HG02623 (cell line): ENCODE measurements around the gene SMC1A.

Experiments used
- ATAC-seq: cut with Tn5 transposase; IDR thresholded peaks from one replicate; pipeline ENCODE4 v1.9.1; 2021; ENCODE audit warnings: moderate library complexity; ENCODE audit not compliant: unreplicated experiment

The SMC1A gene

DNA sequence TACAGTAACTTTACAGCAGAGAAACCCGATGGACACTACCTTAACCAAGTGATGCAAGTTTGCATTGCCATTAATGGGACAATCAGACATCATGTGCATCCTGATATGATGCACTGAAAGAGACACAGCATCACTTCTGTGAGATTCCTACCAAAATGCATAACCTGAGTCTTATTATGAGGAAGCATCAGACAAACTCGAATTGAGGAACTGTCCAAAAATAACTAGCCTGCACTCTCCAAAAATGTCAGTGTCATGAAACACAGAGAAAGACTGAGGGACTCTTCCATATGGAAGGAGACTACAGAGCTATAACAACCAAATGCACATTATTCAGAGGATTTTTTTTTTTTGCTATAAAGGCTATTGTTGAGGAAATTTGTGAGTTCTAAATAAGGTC lies 74.5 kb downstream of the SMC1A start:
- ATAC-seq = no peak

DNA sequence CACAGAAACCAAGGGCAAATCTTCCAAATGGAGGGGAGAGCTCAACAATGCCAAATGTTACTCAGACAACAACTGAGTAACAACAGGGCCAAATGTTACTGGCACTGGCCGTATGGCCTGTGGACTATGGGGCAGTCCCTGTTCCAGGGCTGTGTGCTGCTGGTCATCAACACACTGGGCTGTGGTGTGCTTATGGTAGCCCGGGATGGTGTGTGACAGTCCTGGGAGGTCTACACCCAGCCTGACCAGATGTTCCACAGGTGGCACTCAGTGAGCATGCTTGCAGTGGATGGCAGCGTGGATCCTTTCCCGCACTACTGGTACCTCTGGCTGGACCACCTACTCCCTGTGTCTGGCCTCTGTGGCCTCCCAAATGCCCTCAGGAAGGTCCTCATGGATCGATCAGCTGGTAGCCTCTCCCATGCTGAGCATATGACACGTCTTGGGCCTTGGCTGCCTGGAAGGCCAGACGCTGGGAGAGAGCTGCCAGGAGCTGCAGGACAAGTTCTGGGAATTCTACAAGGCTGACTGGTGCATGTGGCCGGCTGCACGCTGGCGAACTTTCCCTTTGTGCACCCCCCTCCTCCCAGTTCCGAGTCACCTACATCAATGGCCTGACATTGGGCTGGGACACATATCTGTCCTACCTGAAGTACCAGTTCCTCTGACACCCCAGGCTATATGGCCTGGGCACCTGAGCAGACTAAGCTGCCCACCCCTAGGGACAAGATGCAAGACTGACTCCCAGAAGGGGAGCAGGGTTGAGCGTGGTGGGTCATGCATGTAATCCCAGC lies 81.4 kb downstream of the SMC1A start:
- ATAC-seq = no peak

DNA sequence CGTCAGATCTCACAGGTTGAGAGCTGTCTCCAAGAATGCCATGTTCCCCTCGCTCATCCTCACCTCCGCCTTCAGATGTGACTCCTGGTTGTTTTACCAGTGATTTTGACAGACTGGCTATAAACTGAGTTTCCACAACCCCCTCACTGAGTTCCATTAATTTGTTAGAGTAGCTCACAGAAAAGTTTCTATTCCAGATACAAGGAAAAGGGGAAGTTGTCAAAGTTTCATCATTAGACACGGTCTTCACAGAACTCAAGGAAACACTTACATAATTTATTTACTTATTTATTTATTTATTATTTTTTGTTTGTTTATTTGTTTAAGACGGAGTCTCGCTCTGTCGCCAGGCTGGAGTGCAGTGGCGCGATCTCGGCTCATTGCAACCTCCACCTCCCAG lies 85.4 kb downstream of the SMC1A start:
- ATAC-seq = no peak

DNA sequence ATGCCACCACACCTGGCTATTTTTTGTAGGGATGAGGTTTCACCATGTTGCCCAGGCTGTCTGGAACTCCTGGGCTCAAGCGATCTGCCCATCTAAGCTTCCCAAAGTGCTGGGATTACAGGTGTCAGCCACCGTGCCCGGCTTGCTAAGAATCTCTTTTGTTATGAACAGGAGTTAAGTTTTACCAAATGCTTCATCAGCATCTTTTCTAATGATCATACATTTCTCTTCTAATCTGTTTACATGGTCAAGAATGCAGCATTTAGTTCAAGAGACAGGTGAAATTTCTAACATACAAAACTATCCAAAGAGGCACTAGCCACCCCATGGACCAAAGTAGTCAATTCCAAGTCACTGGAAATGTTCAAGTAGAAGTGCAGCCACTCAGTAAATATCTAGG lies 88.6 kb downstream of the SMC1A start:
- no peak for ATAC-seq

DNA sequence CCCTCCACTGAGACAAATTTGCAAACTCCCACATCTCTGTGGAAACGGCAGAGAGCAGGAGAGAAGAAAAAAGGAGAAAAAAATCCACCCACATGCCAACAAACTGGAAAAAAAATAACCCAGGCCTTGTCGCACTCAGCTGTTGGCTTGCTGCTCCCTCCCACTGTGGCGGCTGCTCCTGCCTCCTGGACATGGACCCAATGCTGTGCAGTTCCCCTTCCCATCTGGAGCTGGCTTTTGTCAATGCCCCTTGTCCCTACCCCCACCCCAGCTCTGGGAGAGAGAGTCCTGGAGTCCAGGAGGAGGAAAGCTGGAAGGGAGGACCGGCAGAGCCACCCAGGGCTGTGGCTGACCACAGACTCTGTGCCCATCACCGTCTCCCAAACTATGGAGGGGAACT lies 90.2 kb downstream of the SMC1A start:
- no peak for ATAC-seq

DNA sequence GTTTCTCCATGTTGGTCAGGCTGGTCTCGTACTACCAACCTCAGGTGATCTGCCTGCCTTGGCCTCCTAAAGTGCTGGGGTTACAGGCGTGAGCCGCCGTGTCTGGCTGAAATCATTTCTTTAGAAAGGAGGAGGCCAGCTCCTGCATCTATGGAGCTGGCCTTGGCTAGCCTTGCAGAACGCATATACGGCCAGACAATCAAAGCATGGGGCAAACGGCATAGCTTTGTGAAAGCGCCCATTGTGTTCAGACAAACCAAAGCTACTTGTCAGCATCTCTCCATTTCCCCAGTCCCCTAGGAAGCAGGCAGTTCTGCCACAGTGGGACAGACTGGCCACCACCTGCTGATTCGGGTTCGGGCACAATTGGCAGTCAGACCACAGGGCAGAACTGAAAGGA lies 92.1 kb downstream of the SMC1A start:
- ATAC-seq = no peak

DNA sequence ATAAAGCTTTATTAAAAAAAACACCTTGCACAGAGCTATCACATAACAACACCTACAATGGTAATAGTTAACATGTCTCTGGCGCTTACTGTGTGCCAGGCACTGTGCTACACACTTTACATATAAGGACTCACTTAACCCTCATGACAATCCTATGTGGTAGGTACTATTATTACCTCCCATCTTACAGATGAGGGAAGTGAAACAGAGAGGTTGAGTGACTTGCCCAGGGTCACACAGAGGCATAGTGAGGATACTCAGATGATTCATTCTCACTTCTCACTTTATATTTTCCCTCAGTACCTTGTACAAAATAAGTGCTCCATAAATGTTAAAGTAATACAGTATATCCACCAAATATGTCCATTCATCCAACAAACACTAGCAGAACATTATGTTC lies 97.7 kb downstream of the SMC1A start:
- no peak for ATAC-seq
